Sigmoid colon (tissue), 7 donors: ENCODE results near the gene CDCA7L. TPM values are rescaled to one million over a fixed set of nuclear protein-coding genes. Genes with fewer than 3 reads are reported as not detected.

ENCODE experiments used
- DNase-seq: peaks from one replicate; pipeline ENCODE4 v3.0.0-alpha.2; 2019
- H3K27ac ChIP-seq, 4 donors: fragments of 200-600 bp; sonication (generic); one replicate each; pipeline ENCODE4 v1.5.1; 2016 to 2019; ENCODE audit warnings: mild to moderate bottlenecking in 1 of 4
- H3K27me3 ChIP-seq, 3 donors: fragments of 200-600 bp; sonication (generic); one replicate each; pipeline ENCODE4 v1.5.1; 2019; ENCODE audit warnings: mild to moderate bottlenecking in 1 of 3
- H3K36me3 ChIP-seq, 4 donors: fragments of 200-600 bp; sonication (generic); one replicate each; pipeline ENCODE4 v1.5.1; 2016 to 2019
- H3K4me1 ChIP-seq, 4 donors: fragments of 200-600 bp; sonication (generic); one replicate each; pipeline ENCODE4 v1.5.1; 2017 to 2019
- H3K4me3 ChIP-seq, 4 donors: fragments of 200-600 bp; sonication (generic); one replicate each; pipeline ENCODE4 v1.5.1; 2017 to 2019; ENCODE audit warnings: mild to moderate bottlenecking in 2 of 4, moderate library complexity in 1 of 4
- H3K9me3 ChIP-seq, 4 donors: fragments of 200-600 bp in 3 of 4; sonication (generic) in 3 of 4; one replicate each; pipeline versions ENCODE4 v1.5.1 to v1.6.1; 2013 to 2019
- EP300 ChIP-seq, 4 donors: sonication (generic); formaldehyde crosslinking; IDR thresholded peaks; one replicate each; pipeline ENCODE4 v1.6.1; 2017; ENCODE audit warnings: antibody characterized with exemption in 4 of 4
- POLR2A ChIP-seq, 2 donors: fragments of 450-650 bp; IDR thresholded peaks; one replicate each; pipeline ENCODE4 v1.6.1; 2016; ENCODE audit warnings: antibody characterized with exemption in 2 of 2, mild to moderate bottlenecking in 2 of 2, moderate library complexity in 2 of 2
- POLR2AphosphoS5 ChIP-seq, 4 donors: sonication (generic); formaldehyde crosslinking; IDR thresholded peaks; one replicate each; pipeline ENCODE4 v1.6.1; 2017; ENCODE audit warnings: antibody characterized with exemption in 4 of 4
- WGBS, 2 donors: extraction: QIAGEN DNeasy Blood & Tissue Kit; methylation state at CpG; one replicate each; pipeline ENCODE4 v1.1.7; 2013; 5-methylcytosine and 5-hydroxymethylcytosine counted together
- intact Hi-C: fragments of 100-400 bp; cut with DNase I; formaldehyde crosslinking; loops from one replicate; pipeline ENCODE4 v1.15.1; 2023
- polyA plus RNA-seq, 3 donors: library from polyadenylated mRNA; stranded (reverse); fragments of 200-250 nt; gene quantifications; one replicate each; pipeline ENCODE4 v1.2.3, GENCODE V29; 2013
- total RNA-seq, 4 donors: library from RNA; depleted of rRNA; stranded (reverse); fragments of >200 nt; gene quantifications; one replicate each; pipeline ENCODE4 v1.1.0, GENCODE V29; 2016
- TF ChIP-seq, protein P1 (sequence below), 4 experiments: fragments of 450-650 bp in 3 of 4; fragments of 200-600 bp in 1 of 4; IDR thresholded peaks; one replicate each; pipeline ENCODE4 v1.5.1; 2016 to 2019; ENCODE audit warnings: antibody characterized with exemption in 4 of 4, mild to moderate bottlenecking in 3 of 4, moderate library complexity in 2 of 4
- donor health status: healthy with polysubstance abuse.
- donor health status: Bipolar disorder and iron deficiency.
- donor health status: healthy.

Gene CDCA7L
- total and polyA plus RNA-seq, 7 donors: 12.3 to 55.9 (median 23.5) TPM

DNA sequence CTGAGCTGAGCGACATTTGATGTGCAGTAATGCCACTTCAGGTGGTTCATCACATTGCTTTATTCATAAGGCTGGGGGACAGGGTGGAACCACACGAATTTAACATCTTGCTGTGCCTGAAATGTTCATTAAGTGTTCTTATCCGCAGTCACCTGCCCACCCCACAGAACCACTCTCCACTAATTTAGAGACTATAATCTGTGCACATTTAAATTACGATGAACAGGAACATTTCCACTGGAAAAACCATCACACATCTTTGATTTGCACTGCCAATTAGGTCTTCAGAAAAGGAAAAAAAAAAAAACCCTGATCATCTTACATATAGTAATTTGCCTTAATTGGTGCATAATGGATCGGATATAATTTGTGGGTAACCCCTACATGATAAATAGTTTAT lies 2.3 kb downstream of the CDCA7L start:
- TF ChIP-seq EP300 (IDR thresholded peaks at IDR 0.05) (no peak), POLR2A (IDR thresholded peaks at IDR 0.05) (no peak), POLR2AphosphoS5 (IDR thresholded peaks at IDR 0.05) (no peak)
- TF ChIP-seq, protein P1, sequence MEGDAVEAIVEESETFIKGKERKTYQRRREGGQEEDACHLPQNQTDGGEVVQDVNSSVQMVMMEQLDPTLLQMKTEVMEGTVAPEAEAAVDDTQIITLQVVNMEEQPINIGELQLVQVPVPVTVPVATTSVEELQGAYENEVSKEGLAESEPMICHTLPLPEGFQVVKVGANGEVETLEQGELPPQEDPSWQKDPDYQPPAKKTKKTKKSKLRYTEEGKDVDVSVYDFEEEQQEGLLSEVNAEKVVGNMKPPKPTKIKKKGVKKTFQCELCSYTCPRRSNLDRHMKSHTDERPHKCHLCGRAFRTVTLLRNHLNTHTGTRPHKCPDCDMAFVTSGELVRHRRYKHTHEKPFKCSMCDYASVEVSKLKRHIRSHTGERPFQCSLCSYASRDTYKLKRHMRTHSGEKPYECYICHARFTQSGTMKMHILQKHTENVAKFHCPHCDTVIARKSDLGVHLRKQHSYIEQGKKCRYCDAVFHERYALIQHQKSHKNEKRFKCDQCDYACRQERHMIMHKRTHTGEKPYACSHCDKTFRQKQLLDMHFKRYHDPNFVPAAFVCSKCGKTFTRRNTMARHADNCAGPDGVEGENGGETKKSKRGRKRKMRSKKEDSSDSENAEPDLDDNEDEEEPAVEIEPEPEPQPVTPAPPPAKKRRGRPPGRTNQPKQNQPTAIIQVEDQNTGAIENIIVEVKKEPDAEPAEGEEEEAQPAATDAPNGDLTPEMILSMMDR (IDR thresholded peaks at IDR 0.05): no peak
- H3K27me3 ChIP-seq: no peaks in the 10 kb centered on the region
- 85 to 86% methylated on average over 5 of the region's 5 CpGs for WGBS, 2 donors
- intact Hi-C loops: loop anchor here (5.0 kb wide), 1 partner anchor 171 kb away; no protein-coding TSS in a partner anchor
- H3K4me1 ChIP-seq: peaks cover 0 to 71% (median 53%) of the 10 kb centered on the region in 4 donors
- DNase-seq: no peak
- H3K36me3 ChIP-seq: no peaks in the 10 kb centered on the region
- H3K4me3 ChIP-seq: no peak overlapping the region
- H3K27ac ChIP-seq: peak overlapping the region in 2 of 4 donors; percentile 75 to 91
- no peaks in the 10 kb centered on the region for H3K9me3 ChIP-seq

DNA sequence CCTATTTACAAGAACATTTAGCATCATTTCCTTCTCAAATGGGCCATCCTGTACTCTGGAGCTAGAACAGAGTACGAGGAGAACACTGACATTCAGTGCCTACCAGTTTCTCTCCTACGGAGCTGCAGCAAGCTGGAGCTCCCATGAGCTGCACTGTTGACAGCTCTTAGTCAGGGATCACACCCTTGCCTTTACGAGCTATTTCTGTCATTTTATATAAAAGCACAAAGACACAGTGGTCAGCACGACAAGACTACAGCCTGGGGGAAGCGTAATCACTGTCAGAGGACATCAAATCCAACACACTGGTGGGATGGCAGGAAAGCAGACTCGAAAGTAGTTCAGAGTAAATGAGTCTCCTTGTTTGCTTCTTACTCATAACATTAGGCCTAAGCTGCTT lies 2.7 kb downstream of the CDCA7L start:
- Histone ChIP-seq H3K27me3 (no peaks in the 10 kb centered on the region), H3K9me3 (no peaks in the 10 kb centered on the region), H3K4me3 (no peak overlapping the region), H3K27ac (peak overlapping the region in 2 of 4 donors; percentile 75 to 91), H3K36me3 (no peaks in the 10 kb centered on the region), H3K4me1 (peaks cover 0 to 71% (median 53%) of the 10 kb centered on the region in 4 donors)
- TF ChIP-seq, protein P1 (IDR thresholded peaks at IDR 0.05): no peak
- TF ChIP-seq POLR2A (IDR thresholded peaks at IDR 0.05) (no peak), EP300 (IDR thresholded peaks at IDR 0.05) (no peak), POLR2AphosphoS5 (IDR thresholded peaks at IDR 0.05) (no peak)
- intact Hi-C loops: loop anchor here (5.0 kb wide), 1 partner anchor 171 kb away; no protein-coding TSS in a partner anchor
- WGBS, 2 donors: 38 to 66% methylated on average over 6 of the region's 6 CpGs
- no peak for DNase-seq

DNA sequence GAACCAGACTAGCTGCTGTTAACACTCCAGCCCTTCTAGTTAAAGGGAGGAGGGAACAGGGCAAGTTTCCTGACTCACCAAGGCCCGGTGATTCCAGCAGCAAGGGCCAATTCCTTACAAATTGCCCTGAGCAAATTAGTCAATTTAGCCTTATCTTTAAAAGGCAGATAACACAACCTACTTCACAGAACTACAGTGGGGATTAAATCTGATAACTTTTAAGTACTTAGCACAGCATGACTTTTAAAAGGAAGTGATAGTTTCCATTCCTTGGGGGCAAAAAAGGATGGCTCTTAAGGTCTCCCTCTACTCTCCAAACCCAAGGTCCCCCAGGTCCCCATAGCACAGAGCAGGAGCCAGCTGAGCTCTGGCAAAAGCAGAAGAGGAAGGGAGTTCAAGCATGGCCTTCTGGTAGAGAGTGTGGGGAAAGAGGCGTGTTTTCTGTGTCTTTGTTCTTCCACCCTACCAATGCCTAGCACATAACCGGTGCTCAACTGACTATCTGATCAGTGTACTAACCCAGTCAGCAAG lies 4.0 kb downstream of the CDCA7L start:
- intact Hi-C loops: loop anchor here (5.0 kb wide), 1 partner anchor 169 kb away; no protein-coding TSS in a partner anchor
- 35 to 40% methylated on average over 3 of the region's 3 CpGs for WGBS, 2 donors
- H3K27ac ChIP-seq: peak overlapping the region in 3 of 4 donors; percentile 10 to 91 (median 61)

DNA sequence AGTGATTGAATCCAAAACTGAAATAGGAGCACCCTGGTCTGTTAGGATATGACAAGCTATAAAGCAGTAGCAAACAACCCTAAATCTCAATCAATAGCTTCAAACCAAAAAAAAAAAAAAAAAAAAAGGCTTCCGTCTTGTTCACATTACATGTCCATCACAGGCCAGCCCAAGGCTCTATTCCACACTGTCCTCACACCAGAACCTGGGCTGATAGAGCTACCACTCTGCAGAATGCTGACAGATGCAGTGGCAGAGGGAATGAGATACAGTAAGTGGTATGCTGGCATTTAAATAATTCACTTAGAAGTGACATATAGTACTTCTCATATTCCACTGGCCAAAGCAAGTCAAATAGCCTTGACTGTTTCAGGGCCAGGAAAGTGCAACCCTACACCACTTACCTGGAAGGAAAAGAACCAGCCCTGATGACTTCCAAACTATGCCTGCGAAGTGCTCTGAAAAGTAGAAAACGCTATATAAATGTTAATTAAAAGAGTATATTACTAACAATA lies 5.8 kb downstream of the CDCA7L start:
- WGBS, 2 donors: 92 to 93% methylated on average over 3 of the region's 3 CpGs
- no peaks in the 10 kb centered on the region for H3K36me3 ChIP-seq
- peaks cover 0 to 59% (median 47%) of the 10 kb centered on the region in 4 donors for H3K4me1 ChIP-seq
- H3K9me3 ChIP-seq: no peaks in the 10 kb centered on the region
- H3K27me3 ChIP-seq: no peaks in the 10 kb centered on the region
- no peak overlapping the region for H3K4me3 ChIP-seq
- H3K27ac ChIP-seq: peak overlapping the region in 2 of 4 donors; percentile 20 to 28
- DNase-seq: no peak
- intact Hi-C loops: loop anchor here (5.0 kb wide), 1 partner anchor 168 kb away; no protein-coding TSS in a partner anchor
- no peak for TF ChIP-seq POLR2AphosphoS5 (IDR thresholded peaks at IDR 0.05)
- no peak for TF ChIP-seq EP300 (IDR thresholded peaks at IDR 0.05)
- no peak for TF ChIP-seq POLR2A (IDR thresholded peaks at IDR 0.05)
- TF ChIP-seq, protein P1 (IDR thresholded peaks at IDR 0.05): no peak

More for the DNA sequence above, 4.0 kb downstream of the CDCA7L start:
- Histone ChIP-seq H3K4me1 (peaks cover 0 to 71% (median 53%) of the 10 kb centered on the region in 4 donors), H3K27me3 (no peaks in the 10 kb centered on the region), H3K9me3 (no peaks in the 10 kb centered on the region), H3K36me3 (no peaks in the 10 kb centered on the region), H3K4me3 (no peak overlapping the region)
- no peak for DNase-seq
- TF ChIP-seq POLR2AphosphoS5 (IDR thresholded peaks at IDR 0.05): peak in 1 of 4 donors; percentile 5
- TF ChIP-seq POLR2A (IDR thresholded peaks at IDR 0.05): no peak

DNA sequence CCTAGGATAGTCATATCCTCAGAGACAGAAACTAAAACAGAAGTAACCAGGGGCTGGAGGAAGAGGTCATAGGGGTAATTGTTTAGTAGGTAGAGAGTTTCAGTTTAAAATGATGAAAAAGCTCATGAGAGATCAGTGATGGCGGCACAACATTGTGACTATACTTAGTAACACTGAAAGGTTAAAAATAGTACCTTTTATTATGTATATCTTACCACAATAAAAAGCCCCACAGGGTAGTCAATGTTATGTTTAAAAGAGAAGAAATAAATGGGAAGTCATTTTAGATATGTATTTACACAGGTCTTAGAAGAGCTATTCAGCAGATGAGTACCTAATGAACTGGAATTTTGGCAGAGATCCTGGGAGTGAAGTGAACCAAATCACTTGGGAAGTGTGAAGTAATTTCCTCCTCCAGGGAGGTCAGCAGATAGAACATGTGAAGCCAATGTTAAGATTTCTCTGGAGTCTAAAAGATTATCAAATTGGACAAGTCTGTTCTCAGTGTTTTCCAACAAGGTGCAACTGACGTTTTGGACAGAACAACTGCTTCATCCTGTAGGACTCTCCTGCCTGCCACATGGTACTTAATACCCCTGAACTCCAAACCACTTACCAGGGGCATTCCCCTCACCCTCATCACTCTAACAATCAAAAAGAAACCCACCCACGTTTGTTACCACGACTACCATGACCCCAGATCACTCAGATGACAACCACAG lies 6.4 kb downstream of the CDCA7L start:
- Histone ChIP-seq H3K4me1 (peaks cover 0 to 53% (median 47%) of the 10 kb centered on the region in 4 donors), H3K4me3 (no peak overlapping the region), H3K27me3 (no peaks in the 10 kb centered on the region), H3K27ac (peak overlapping the region in 2 of 4 donors; percentile 20 to 28), H3K36me3 (no peaks in the 10 kb centered on the region), H3K9me3 (no peaks in the 10 kb centered on the region)
- DNase-seq: no peak
- TF ChIP-seq, protein P1 (IDR thresholded peaks at IDR 0.05): no peak
- TF ChIP-seq POLR2A (IDR thresholded peaks at IDR 0.05): no peak
- TF ChIP-seq POLR2AphosphoS5 (IDR thresholded peaks at IDR 0.05): no peak
- no peak for TF ChIP-seq EP300 (IDR thresholded peaks at IDR 0.05)
- WGBS, 2 donors: 49 to 73% methylated on average over 4 of the region's 4 CpGs
- intact Hi-C loops: no loop called here
